ENCODE measurements around the gene PKD1.

The PKD1 gene

DNA sequence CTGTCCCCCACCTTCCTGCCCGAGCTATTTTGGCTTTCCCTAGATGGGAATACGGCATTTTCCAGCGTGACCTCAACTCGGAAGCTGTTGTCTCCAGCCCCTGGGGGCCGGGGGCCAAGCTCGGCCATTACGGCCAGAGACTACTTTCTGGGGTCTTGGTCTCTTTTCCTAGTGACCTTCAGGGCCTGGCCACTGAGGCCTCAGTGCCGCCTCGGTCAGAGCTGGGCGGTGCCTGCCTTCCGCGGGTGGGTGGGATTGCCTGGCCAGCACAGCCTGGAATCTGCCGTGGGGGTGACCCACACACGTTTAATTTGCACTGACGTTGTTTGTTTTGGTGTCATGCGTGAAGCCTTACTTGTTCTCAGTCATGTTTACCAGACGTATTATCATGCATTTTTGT, 58.7 kb downstream of the PKD1 start:
- H3K4me3 ChIP-seq (replicated peaks in 1 of 2; ENCODE audit: low read depth in 2 of 2, low read length in 2 of 2): no peak overlapping the region
- DNase-seq (ENCODE audit: low read depth in 2 of 2): no peak
- TF ChIP-seq, protein P1, sequence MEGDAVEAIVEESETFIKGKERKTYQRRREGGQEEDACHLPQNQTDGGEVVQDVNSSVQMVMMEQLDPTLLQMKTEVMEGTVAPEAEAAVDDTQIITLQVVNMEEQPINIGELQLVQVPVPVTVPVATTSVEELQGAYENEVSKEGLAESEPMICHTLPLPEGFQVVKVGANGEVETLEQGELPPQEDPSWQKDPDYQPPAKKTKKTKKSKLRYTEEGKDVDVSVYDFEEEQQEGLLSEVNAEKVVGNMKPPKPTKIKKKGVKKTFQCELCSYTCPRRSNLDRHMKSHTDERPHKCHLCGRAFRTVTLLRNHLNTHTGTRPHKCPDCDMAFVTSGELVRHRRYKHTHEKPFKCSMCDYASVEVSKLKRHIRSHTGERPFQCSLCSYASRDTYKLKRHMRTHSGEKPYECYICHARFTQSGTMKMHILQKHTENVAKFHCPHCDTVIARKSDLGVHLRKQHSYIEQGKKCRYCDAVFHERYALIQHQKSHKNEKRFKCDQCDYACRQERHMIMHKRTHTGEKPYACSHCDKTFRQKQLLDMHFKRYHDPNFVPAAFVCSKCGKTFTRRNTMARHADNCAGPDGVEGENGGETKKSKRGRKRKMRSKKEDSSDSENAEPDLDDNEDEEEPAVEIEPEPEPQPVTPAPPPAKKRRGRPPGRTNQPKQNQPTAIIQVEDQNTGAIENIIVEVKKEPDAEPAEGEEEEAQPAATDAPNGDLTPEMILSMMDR (IDR thresholded peaks at IDR 0.05; ENCODE audit: low read depth, low read length): no peak

DNA sequence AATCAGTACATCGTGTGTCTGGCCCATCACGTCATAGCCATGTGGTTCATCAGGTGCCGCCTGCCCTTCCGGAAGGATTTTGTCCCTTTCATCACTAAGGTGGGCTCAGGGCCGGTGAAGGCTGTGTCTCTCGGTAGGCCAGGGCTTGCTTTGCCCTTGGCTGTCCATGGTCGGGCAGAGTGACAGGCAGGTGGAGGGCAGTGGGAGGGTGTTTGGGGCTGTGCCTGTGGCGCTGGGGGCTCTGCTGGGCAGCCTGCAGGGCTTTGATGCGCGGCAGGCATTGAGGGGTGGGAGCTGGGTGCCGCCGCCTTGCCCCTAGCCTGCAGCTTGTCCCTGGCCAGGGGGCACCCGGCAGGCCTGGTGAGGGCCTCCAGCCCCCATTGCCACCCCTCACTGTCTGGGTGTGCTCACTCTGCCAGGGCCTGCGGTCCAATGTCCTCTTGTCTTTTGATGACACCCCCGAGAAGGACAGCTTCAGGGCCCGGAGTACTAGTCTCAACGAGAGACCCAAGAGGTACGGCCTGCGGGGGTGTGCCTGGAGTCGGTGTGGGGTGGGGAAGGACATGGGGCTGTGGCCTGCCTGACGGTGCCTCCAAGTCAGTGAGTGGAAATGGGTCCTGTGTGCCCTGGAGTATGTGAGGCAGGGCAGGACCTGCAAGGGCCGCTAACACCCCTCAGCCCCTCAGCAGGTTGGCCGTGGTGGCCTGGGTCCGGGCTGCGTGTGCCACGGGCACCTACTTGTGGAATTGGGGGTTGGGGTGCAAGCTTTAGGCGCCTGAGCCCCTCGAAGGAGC, 59.4 kb downstream of the PKD1 start:
- no peak for DNase-seq (ENCODE audit: low read depth in 2 of 2)
- H3K4me3 ChIP-seq (replicated peaks in 1 of 2; ENCODE audit: low read depth in 2 of 2, low read length in 2 of 2): no peak overlapping the region
- TF ChIP-seq, protein P1 (IDR thresholded peaks at IDR 0.05; ENCODE audit: low read depth, low read length): no peak

DNA sequence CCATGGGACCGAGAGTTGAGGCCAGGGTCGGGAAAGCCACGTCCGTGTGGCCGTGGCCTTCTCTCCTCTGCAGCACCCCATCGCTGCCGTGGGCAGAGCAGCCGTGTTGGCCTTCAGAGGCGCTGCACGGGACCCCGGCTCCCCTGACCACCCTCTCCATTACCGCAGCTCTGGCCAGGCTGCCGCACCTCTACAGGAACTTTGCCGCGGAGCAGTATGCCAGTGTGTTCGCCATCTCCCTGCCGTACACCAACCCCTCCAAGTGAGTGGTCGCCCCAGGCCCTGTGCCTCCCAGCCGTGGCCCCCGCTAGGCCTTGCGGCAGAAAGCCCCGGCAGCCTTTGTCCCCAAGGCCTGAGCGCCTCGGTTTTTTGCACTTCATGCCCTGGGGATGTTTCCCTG, 60.1 kb downstream of the PKD1 start:
- H3K4me3 ChIP-seq (replicated peaks in 1 of 2; ENCODE audit: low read depth in 2 of 2, low read length in 2 of 2): no peak overlapping the region
- TF ChIP-seq, protein P1 (IDR thresholded peaks at IDR 0.05; ENCODE audit: low read depth, low read length): no peak
- DNase-seq (ENCODE audit: low read depth in 2 of 2): no peak

DNA sequence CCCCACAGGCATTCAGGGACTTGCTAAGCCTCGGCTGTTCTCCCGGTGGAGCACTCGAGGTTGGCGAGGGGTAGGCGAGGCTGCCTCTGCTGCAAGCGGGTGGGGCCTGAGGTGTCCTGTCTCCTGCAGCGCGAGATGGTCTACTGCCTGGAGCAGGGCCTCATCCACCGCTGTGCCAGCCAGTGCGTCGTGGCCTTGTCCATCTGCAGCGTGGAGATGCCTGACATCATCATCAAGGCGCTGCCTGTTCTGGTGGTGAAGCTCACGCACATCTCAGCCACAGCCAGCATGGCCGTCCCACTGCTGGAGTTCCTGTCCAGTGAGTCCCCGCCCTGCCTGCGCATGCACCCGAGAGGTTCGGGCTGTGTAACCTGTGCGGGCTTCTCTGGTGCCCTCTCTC, 61.6 kb downstream of the PKD1 start:
- H3K4me3 ChIP-seq (replicated peaks in 1 of 2; ENCODE audit: low read depth in 2 of 2, low read length in 2 of 2): no peak overlapping the region
- TF ChIP-seq, protein P1 (IDR thresholded peaks at IDR 0.05; ENCODE audit: low read depth, low read length): no peak
- no peak for DNase-seq (ENCODE audit: low read depth in 2 of 2)

DNA sequence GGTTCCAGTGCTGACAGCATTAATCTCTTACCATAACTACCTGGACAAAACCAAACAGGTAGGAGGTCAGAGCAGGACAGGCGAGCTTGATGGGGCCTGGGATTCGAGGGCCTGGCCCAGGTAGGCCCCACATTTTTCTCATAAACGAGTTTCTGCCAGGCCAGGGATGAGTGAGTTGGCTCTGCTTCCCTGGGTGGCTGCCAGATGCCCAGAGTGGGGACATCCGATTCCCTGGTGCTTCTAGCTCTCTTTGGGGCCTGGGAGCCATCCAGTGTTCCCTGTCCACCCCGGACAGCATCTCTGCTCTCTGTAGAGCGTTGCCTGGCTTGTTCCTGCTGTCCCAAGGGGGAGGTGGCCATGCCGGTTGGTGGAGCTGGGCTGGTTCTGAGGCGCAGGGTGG, 62.8 kb downstream of the PKD1 start:
- no peak overlapping the region for H3K4me3 ChIP-seq (replicated peaks in 1 of 2; ENCODE audit: low read depth in 2 of 2, low read length in 2 of 2)
- TF ChIP-seq, protein P1 (IDR thresholded peaks at IDR 0.05; ENCODE audit: low read depth, low read length): no peak
- no peak for DNase-seq (ENCODE audit: low read depth in 2 of 2)

DNA sequence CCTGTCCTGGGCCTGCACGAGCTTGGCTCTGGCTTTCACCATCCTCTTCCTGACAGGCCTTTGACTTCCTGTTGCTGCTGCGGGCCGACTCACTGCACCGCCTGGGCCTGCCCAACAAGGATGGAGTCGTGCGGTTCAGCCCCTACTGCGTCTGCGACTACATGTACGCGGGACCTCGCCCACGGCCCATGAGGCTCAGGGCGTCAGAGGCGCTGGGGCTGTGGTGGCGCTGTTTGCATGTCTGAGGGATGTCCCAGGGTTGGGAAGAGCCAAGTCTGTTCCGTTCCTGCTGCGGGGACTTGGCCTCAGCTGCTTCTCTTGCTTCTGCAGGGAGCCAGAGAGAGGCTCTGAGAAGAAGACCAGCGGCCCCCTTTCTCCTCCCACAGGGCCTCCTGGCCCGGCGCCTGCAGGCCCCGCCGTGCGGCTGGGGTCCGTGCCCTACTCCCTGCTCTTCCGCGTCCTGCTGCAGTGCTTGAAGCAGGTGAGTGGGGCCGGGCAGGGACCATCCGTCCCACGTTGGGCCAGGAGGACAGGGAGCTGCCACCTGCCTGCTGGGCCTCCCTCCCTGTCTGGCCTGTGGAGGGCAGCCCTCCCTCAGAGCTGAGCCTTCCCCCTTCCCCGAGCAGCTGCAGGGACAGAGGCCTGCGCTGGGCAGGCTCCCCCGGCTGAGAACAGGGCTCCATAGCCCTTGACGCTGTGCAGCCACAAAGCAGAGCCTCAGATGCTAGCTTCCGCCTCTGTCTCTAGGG, 64.1 kb downstream of the PKD1 start:
- TF ChIP-seq, protein P1 (IDR thresholded peaks at IDR 0.05; ENCODE audit: low read depth, low read length): no peak
- DNase-seq (ENCODE audit: low read depth in 2 of 2): no peak
- no peak overlapping the region for H3K4me3 ChIP-seq (replicated peaks in 1 of 2; ENCODE audit: low read depth in 2 of 2, low read length in 2 of 2)

Measured in cardiac fibroblast (primary cell).